Left forelimb (tissue), 1 donor: Measurements from ENCODE around the gene CD1D.
A peak's percentile ranks its signal among the peaks of the same experiment; 100 is the strongest.
"Not testable (repeated sequence)": the region's sequence is repeated elsewhere in the genome, so short reads cannot be mapped to it uniquely, and the experiment has no call there.

Source experiments
- DNase-seq: peaks from one replicate; pipeline ENCODE4 v3.0.0-alpha.2; 2018; ENCODE audit warnings: low spot score

The CD1D gene

GRCh38 chr1:158180741-158181576 lies at the start of gene CD1D:
Gene CD1D, plus strand, starts transcription at chr1:158180895. Its CDS starts 207 bp downstream, at chr1:158181102.
- peak; percentile 66 for DNase-seq

DNA sequence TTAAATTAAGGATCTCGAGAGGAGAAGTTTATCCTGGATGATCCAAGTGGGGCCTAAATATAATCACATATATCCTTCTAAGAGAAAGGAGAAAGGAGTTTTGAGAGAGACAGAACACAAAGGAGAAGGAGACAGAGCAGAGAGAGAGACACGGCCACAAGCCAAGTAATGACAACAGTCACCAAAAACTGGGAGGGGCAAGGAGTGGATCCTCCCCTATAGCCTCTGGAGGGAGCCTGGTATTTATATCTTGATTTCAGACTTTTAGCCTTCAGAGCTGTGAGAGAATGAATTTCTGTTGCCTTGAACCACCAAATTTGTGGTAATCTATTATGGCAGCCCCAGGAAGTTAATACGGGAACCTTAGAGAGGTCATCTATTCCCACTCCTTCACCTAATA lies 49.5 kb upstream of the CD1D start:
- no peak for DNase-seq

GRCh38 chr1:158140764-158141192 lies 39.9 kb upstream of the CD1D start:
- no peak for DNase-seq

DNA sequence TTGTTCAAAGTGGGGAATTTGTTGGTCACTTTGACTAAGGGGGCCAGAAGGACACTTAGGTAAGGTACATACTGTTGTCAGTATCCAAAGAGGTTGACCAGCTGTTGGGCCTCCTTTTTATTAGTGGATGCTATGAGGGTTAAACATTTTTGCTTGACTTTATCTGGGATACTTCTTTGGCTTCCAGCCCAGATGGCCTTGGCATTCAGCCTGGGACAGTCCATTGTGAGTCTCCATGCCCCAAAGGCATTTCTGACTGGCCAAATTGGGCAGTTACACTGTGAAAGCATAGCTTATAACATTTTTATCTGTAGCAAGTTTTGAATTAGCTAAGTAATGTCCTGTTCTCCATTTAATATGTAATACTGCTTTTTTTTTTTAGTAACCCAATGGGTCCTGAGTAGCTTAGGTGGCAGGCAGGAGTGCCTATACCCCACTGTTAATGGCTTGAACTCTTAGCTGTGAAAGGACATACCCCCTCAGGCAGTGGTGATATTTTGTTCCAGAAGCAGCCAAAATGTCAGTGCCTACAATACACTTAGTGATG lies 35.4 kb upstream of the CD1D start:
- DNase-seq = no peak

DNA sequence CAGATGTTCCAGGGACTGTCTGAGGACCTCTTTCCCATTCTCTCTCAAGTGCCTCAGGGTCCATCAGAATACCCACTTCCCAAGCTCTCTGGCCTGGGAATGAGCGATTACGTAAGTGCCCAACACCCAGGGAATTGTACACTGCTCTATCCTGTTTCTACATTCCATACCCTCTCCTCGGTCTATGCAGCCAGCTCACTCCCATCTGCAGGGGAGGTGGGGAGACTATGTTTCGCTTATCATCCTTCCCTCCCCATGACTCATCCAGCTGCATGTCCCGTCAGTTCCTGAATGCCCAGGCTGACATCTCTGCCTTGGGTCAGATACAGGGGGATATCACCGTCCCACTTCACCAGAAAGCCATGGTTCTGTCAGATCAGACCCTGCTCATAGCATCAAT lies 34.5 kb upstream of the CD1D start:
- DNase-seq = no peak

GRCh38 chr1:158146739-158147138 lies 34.0 kb upstream of the CD1D start:
- no peak for DNase-seq

- no peak for DNase-seq
Measured at GRCh38 chr1:158147401-158147800, 33.3 kb upstream of the CD1D start.

GRCh38 chr1:158147869-158148268 lies 32.8 kb upstream of the CD1D start:
- no peak for DNase-seq

GRCh38 chr1:158148468-158148867 lies 32.2 kb upstream of the CD1D start:
- DNase-seq = no peak

- DNase-seq = no peak
Measured at GRCh38 chr1:158149175-158149574, 31.5 kb upstream of the CD1D start.

DNA sequence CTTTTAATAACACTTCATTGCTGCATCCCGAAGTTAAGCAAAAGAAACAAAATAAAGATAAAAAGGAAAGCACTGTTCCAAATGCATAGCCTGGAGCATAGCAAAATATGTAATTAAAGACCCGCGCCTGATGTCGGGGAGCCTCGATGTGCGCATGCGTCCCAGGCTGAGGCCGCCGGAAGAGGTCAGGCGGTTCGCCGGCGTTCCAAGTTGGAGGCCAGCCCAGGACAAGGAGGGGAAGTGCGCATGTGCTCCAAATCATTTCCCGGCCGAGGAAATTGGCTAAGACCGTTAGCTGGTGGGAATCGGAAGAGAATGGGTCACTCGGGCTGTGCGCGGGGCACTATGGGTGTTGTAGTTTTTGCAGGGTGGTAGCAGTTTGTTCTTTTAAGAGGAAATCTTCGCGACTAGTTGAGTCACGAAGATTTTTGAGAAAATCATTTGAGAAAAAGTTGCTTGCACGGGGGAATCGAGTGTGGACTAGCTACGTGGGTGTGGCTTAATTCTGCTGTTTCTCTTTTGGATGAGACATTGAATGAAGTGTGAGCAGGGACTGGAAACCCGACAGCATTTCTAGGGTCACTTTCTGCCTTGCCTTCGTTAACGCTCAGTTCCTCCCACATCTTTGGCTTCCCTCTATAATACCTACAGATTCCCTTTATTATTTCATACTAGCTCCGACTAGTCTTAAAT lies 31.0 kb upstream of the CD1D start:
- peak; percentile 96 for DNase-seq

- DNase-seq = no peak
Measured at GRCh38 chr1:158150523-158150922, 30.2 kb upstream of the CD1D start.

DNA sequence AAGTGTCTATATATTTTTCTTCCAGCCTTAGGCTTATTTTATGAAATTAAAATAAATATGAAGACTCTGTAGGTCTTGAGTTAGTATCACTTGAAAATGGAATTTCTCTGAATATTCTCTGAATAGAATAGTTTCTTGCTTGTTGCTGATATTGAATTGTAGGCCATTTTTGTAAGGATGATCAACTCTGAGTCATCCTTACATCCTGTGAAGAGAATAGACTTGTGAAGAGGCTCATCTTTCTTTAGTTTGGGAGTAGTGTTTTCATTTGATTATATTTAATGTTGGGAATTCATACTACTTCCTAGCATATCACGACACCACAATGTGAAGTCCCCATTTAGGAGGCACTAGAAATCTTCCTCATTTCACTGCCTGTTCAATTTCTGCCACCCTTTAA lies 27.5 kb upstream of the CD1D start:
- no peak for DNase-seq

DNA sequence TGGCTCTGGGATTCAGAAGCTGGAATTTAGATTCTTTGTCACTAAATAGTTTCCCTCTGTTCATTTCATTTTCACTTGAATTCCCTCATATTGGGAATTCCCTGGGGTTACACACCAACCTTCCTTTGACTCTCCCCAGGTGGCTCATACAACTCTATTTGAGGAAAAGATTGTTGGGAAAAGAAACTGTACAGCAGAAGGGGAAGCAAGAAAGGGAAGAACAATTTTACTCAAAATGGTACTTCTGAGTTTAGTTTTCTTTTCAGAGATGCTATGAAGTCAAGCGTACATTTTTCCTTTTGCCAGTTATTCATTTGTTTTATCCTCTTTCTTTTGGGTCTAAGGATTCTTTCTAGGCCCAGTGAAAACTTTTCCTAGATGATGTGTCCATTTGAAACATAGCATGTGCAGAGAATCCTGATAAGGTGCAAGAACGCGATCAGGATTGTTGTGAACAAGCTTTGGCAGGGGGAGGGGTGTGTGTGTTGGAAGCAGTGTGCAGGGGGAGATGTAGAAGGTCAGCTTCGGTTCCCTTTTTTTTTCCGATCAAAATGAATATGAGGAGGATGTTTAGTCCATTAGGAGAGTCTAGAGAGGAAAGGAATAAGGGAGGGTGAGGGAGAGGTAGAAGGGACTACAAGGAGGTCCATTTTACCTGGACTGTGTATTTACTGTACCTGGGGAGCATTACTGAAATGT lies 26.8 kb upstream of the CD1D start:
- no peak for DNase-seq

DNA sequence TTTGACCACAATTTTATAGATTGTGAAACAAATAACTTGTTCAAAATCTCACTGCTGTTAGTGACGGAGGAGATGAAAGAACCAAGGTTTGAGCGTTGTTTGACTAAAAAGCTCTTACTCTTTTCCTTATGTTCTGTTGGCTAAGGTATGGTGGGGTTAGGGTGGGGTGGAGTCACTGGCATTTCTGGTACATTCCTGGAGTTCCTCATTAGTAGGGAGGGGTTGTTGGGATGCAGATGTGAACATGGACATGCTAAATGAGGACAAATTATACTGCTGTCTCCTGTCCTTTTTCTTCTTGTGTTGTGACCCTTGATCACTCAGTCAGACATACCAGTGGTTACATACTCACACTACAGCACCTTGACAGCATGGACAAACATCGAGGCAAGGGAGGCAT lies 26.2 kb upstream of the CD1D start:
- no peak for DNase-seq

DNA sequence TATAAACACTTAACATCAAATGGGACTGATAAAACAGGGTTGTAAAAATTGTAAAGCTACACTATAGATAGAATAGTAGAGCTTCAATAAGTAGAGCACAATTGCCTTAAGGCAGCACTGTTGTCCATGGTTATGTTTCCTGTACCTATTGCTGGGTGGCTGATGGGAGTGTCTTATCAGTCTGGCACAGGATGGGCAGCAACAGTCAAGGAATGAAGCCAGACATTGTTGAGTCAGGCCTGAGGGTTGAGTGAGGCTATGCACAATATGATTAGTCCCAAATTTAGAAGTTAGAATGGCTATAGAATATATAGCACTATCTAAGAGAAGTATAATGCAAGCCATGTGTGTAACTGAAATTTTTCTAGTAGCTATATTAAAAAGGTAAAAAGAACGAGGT lies 25.0 kb upstream of the CD1D start:
- DNase-seq = no peak

- no peak for DNase-seq
Measured at GRCh38 chr1:158159597-158159996, 21.1 kb upstream of the CD1D start.

GRCh38 chr1:158161446-158161845 lies 19.2 kb upstream of the CD1D start:
- no peak for DNase-seq

DNA sequence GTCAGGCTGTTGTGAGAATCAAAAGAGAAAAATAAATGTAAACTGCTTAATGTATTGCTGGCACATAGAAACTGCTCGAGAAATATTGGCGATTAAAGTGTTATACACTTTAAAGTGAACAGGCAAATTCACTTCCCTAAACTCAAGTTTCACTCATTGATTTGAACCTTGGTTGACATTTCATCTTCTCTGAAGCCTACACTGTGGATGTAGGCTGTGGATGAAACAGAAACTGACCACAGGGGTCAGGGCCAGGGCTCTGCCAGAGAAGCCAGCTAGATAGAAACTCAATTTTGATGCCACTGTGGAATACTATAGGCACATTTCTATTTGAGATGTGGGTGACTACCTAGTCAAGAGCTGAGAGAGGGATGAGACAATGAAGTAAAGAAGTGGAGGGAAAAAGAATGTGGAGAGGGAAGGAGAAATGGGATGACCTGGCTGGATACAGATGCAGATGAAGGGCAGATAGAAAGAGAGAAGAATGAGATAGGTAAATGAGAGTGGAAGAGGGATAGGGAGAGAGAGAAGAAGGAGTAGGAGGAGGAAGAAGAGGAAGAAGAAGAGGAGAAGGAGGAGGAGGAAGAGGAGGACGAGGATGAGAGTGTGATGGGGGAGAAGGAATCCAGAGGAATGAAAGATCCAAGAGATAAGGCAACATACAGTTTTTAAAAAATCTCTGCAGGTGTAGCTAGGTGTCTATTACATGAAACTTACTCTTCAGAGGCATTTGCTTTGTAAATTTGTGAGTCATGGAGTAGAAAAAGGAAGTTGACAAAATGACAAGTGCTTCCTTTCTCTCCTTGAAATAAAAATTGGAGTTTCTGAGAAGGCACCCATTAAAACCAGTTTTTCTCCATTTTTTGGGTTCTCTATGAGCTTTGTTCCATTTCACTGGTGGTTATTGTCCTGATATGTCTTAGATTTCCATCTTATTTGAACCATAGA lies 17.4 kb upstream of the CD1D start:
- DNase-seq = no peak

DNA sequence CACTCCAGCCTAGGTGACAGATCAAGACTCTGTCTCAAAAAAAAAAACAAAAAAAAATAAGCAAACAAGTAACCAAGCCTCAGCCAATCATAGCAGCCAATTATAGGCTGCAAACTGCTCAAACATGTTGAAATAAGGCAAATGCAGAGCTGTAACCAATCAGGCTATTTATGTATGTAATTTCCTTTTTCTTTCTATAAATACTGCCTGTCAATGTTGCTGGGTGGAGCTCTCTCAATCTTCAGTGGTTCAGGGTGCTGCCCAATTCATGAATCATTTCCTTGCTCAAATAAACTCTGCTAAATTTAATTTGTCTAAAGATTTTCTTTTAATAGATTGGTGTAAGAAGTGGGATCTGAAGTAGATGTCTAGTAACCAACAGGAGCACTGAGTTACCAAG lies 11.6 kb upstream of the CD1D start:
- no peak for DNase-seq

GRCh38 chr1:158175915-158176314 lies 4.8 kb upstream of the CD1D start:
- not testable (repeated sequence) for DNase-seq
